ENCODE data around the gene COL5A3.
"Not testable (repeated sequence)": the region's sequence is repeated elsewhere in the genome, so short reads cannot be mapped to it uniquely, and the experiment has no call there.

The COL5A3 gene

GRCh38 chr19:10010247-10010691, at the start of gene COL5A3:
COL5A3 (minus strand) TSS chr19:10010504; CDS start chr19:10010385, 119 bp downstream.
- no peak for DNase-seq (ENCODE audit: low read depth in 2 of 2)

- no peak for DNase-seq (ENCODE audit: low read depth in 2 of 2)
Observed at GRCh38 chr19:10052602-10053360, 42.5 kb upstream of the COL5A3 start.

GRCh38 chr19:10049626-10050025, 39.3 kb upstream of the COL5A3 start:
- no peak for DNase-seq (ENCODE audit: low read depth in 2 of 2)

GRCh38 chr19:10045371-10045770, 35.1 kb upstream of the COL5A3 start:
- no peak for DNase-seq (ENCODE audit: low read depth in 2 of 2)

- no peak for DNase-seq (ENCODE audit: low read depth in 2 of 2)
Observed at GRCh38 chr19:10044390-10044789, 34.1 kb upstream of the COL5A3 start.

GRCh38 chr19:10043286-10043927, 33.1 kb upstream of the COL5A3 start:
- no peak for DNase-seq (ENCODE audit: low read depth in 2 of 2)

- DNase-seq (ENCODE audit: low read depth in 2 of 2) = no peak
Observed at GRCh38 chr19:10037809-10038208, 27.5 kb upstream of the COL5A3 start.

- no peak for DNase-seq (ENCODE audit: low read depth in 2 of 2)
Observed at GRCh38 chr19:10037367-10037766, 27.1 kb upstream of the COL5A3 start.

- DNase-seq (ENCODE audit: low read depth in 2 of 2) = no peak
Observed at GRCh38 chr19:10036601-10037071, 26.3 kb upstream of the COL5A3 start.

GRCh38 chr19:10033614-10034013, 23.3 kb upstream of the COL5A3 start:
- no peak for DNase-seq (ENCODE audit: low read depth in 2 of 2)

GRCh38 chr19:10027158-10027997, 17.1 kb upstream of the COL5A3 start:
- DNase-seq (ENCODE audit: low read depth in 2 of 2) = peak; percentile 74 to 77

GRCh38 chr19:10026744-10027143, 16.4 kb upstream of the COL5A3 start:
- DNase-seq (ENCODE audit: low read depth in 2 of 2) = no peak

- not testable (repeated sequence) for DNase-seq (ENCODE audit: low read depth in 2 of 2)
Observed at GRCh38 chr19:10023096-10023495, 12.8 kb upstream of the COL5A3 start.

- no peak for DNase-seq (ENCODE audit: low read depth in 2 of 2)
Observed at GRCh38 chr19:10021863-10022262, 11.6 kb upstream of the COL5A3 start.

GRCh38 chr19:10021446-10021845, 11.1 kb upstream of the COL5A3 start:
- no peak for DNase-seq (ENCODE audit: low read depth in 2 of 2)

GRCh38 chr19:10020851-10021250, 10.5 kb upstream of the COL5A3 start:
- DNase-seq (ENCODE audit: low read depth in 2 of 2) = no peak

- DNase-seq (ENCODE audit: low read depth in 2 of 2) = no peak
Observed at GRCh38 chr19:10019246-10019645, 8.9 kb upstream of the COL5A3 start.

GRCh38 chr19:10018786-10019185, 8.5 kb upstream of the COL5A3 start:
- DNase-seq (ENCODE audit: low read depth in 2 of 2) = no peak

- no peak for DNase-seq (ENCODE audit: low read depth in 2 of 2)
Observed at GRCh38 chr19:10018263-10018662, 8.0 kb upstream of the COL5A3 start.

- DNase-seq (ENCODE audit: low read depth in 2 of 2) = no peak
Observed at GRCh38 chr19:10013834-10014618, 3.7 kb upstream of the COL5A3 start.

- no peak for DNase-seq (ENCODE audit: low read depth in 2 of 2)
Observed at GRCh38 chr19:10013316-10013715, 3.0 kb upstream of the COL5A3 start, which contains the start of gene RDH8. RDH8 (plus strand) TSS chr19:10013483; CDS start chr19:10013498, 15 bp downstream.

Data from stimulated activated CD8-positive, alpha-beta memory T cell treated with anti-CD3 and anti-CD28 coated beads, Interleukin-2, amount 100 ng/mL, for 48 hours (primary cell).